Neural cell (in vitro differentiated cells): ENCODE measurements around the gene HIRIP3. TPM values are rescaled to one million over a fixed set of nuclear protein-coding genes. Genes with fewer than 3 reads are reported as not detected.

Experiments
- H2AFZ ChIP-seq: fragments of 200-600, 300-800 bp; sonication (generic), shearing (Covaris generic); 2 replicates; pipeline ENCODE4 v1.6.0; 2014; ENCODE audit warnings: low read depth, mild to moderate bottlenecking, antibody characterized with exemption, low read length, moderate library complexity
- H3F3A ChIP-seq: fragments of 200-600 bp; shearing (Covaris generic); 2 replicates; pipeline ENCODE4 v1.6.1; 2016; ENCODE audit warnings: mild to moderate bottlenecking, moderate library complexity, mixed read lengths, antibody characterized with exemption, low read length; ENCODE audit not compliant: insufficient read depth, poor library complexity, severe bottlenecking
- H3K27ac ChIP-seq: fragments of 200-600, 300-800 bp; sonication (generic), shearing (Covaris generic); 2 replicates; pipeline ENCODE4 v1.5.1; 2014; ENCODE audit warnings: mild to moderate bottlenecking, low read length, moderate library complexity
- H3K27me3 ChIP-seq: fragments of 300-800, 200-600 bp; sonication (generic), shearing (Covaris generic); 2 replicates; pipeline ENCODE4 v1.6.0; 2014; ENCODE audit warnings: mild to moderate bottlenecking, low read depth, low read length, moderate library complexity; ENCODE audit not compliant: insufficient read depth
- H3K36me3 ChIP-seq: fragments of 300-800, 200-600 bp; sonication (generic), shearing (Covaris generic); 2 replicates; pipeline ENCODE4 v1.5.1; 2014; ENCODE audit warnings: mild to moderate bottlenecking, antibody characterized with exemption, low read length, moderate library complexity; ENCODE audit not compliant: insufficient read depth
- H3K4me2 ChIP-seq: fragments of 300-800, 200-600 bp; sonication (generic), shearing (Covaris generic); 2 replicates; pipeline ENCODE4 v1.6.0; 2014; ENCODE audit warnings: mild to moderate bottlenecking, low read length
- H3K4me3 ChIP-seq: fragments of 300-800, 200-600 bp; sonication (generic), shearing (Covaris generic); 2 replicates; pipeline ENCODE4 v1.5.1; 2014; ENCODE audit warnings: mild to moderate bottlenecking, low read length, moderate library complexity
- H3K79me2 ChIP-seq: fragments of 200-600 bp; shearing (Covaris generic); replicated peaks from 2 replicates; pipeline ENCODE4 v1.6.0; 2014; ENCODE audit warnings: mild to moderate bottlenecking, low read length, moderate library complexity; ENCODE audit not compliant: insufficient read depth
- H3K9ac ChIP-seq: fragments of 300-800, 200-600 bp; sonication (generic), shearing (Covaris generic); 2 replicates; pipeline ENCODE4 v1.6.1; 2016; ENCODE audit warnings: mild to moderate bottlenecking, low read length, mixed read lengths
- H3K9me2 ChIP-seq: fragments of 200-600 bp; shearing (Covaris generic); 2 replicates; pipeline ENCODE4 v1.6.1; 2016; ENCODE audit warnings: mild to moderate bottlenecking, low read length, mixed read lengths; ENCODE audit not compliant: insufficient read depth
- H3K9me3 ChIP-seq: fragments of 200-600, 300-800 bp; sonication (generic), shearing (Covaris generic); 2 replicates; pipeline ENCODE4 v1.6.1; 2016; ENCODE audit warnings: mild to moderate bottlenecking, mixed run types, low read length, moderate library complexity, mixed read lengths
- H4K20me1 ChIP-seq: fragments of 200-600 bp; shearing (Covaris generic); 2 replicates; pipeline ENCODE4 v1.6.1; 2016; ENCODE audit warnings: mild to moderate bottlenecking, mixed run types; ENCODE audit not compliant: insufficient read depth
- CTCF ChIP-seq: fragments of 450-650 bp; IDR thresholded peaks from 2 replicates; pipeline ENCODE4 v1.5.1; 2014; ENCODE audit warnings: antibody characterized with exemption, mild to moderate bottlenecking, moderate library complexity; ENCODE audit not compliant: poor library complexity, severe bottlenecking
- EP300 ChIP-seq: fragments of 450-650 bp; conservative IDR thresholded peaks from 2 replicates; pipeline ENCODE4 v1.6.1; 2014; ENCODE audit warnings: antibody characterized with exemption, mild to moderate bottlenecking, moderate library complexity; ENCODE audit not compliant: poor library complexity, severe bottlenecking
- EZH2 ChIP-seq: fragments of 200-600, 300-800 bp; shearing (Covaris generic), sonication (generic); IDR thresholded peaks from 2 replicates; pipeline ENCODE4 v1.6.1; 2014; ENCODE audit warnings: antibody characterized with exemption, low read length, borderline replicate concordance, mild to moderate bottlenecking; ENCODE audit not compliant: insufficient read depth, poor library complexity, severe bottlenecking
- MXI1 ChIP-seq: fragments of 450-650 bp; conservative IDR thresholded peaks from 2 replicates; pipeline ENCODE4 v1.6.1; 2014; ENCODE audit warnings: antibody characterized with exemption, mild to moderate bottlenecking; ENCODE audit not compliant: poor library complexity, severe bottlenecking
- POLR2AphosphoS5 ChIP-seq: IDR thresholded peaks from 2 replicates; pipeline ENCODE4 v1.6.1; 2012
- RAD21 ChIP-seq: fragments of 450-650 bp; conservative IDR thresholded peaks from 2 replicates; pipeline ENCODE4 v1.6.1; 2014; ENCODE audit warnings: antibody characterized with exemption, mild to moderate bottlenecking, moderate library complexity
- REST ChIP-seq: IDR thresholded peaks from 2 replicates; pipeline ENCODE4 v1.6.1; 2012; ENCODE audit warnings: borderline replicate concordance
- SMC3 ChIP-seq: fragments of 450-650 bp; conservative IDR thresholded peaks from 2 replicates; pipeline ENCODE4 v1.6.1; 2014; ENCODE audit warnings: antibody characterized with exemption, mild to moderate bottlenecking, moderate library complexity; ENCODE audit not compliant: poor library complexity
- TAF1 ChIP-seq: IDR thresholded peaks from 2 replicates; pipeline ENCODE4 v1.6.1; 2012; ENCODE audit warnings: low read depth
- polyA plus RNA-seq: library from polyadenylated mRNA; depleted of rRNA; stranded (reverse); fragments of >200 nt; gene quantifications from 2 replicates; pipeline ENCODE4 v1.2.3, GENCODE V29; 2014

HIRIP3 gene
- polyA plus RNA-seq, 1 donor from 2014 or later = 51.2 TPM

GRCh38 chr16:30004811-30005242, 9.4 kb upstream of the HIRIP3 start:
- H3F3A ChIP-seq = no peaks in the 10 kb centered on the region
- no peaks in the 10 kb centered on the region for H3K79me2 ChIP-seq
- no peak overlapping the region for H3K4me2 ChIP-seq
- H4K20me1 ChIP-seq = no peaks in the 10 kb centered on the region
- no peaks in the 10 kb centered on the region for H3K9me2 ChIP-seq
- H3K27me3 ChIP-seq = no peaks in the 10 kb centered on the region
- H3K9ac ChIP-seq = no peak overlapping the region
- H3K36me3 ChIP-seq = no peaks in the 10 kb centered on the region
- no peak overlapping the region for H2AFZ ChIP-seq
- no peak overlapping the region for H3K27ac ChIP-seq
- H3K9me3 ChIP-seq = no peaks in the 10 kb centered on the region
- no peak overlapping the region for H3K4me3 ChIP-seq
- TF ChIP-seq POLR2AphosphoS5 = no peak
- TF ChIP-seq SMC3 = no peak
- no peak for TF ChIP-seq TAF1
- TF ChIP-seq RAD21 = no peak
- TF ChIP-seq REST = no peak
- TF ChIP-seq EP300 = no peak
- TF ChIP-seq EZH2 = no peak
- TF ChIP-seq MXI1 = no peak

GRCh38 chr16:30004424-30004776, 9.0 kb upstream of the HIRIP3 start:
- Histone ChIP-seq H2AFZ (no peak overlapping the region), H3K36me3 (no peaks in the 10 kb centered on the region), H3K9ac (no peak overlapping the region), H3K9me3 (no peaks in the 10 kb centered on the region), H3K4me2 (no peak overlapping the region), H3F3A (no peaks in the 10 kb centered on the region), H4K20me1 (no peaks in the 10 kb centered on the region), H3K4me3 (no peak overlapping the region), H3K9me2 (no peaks in the 10 kb centered on the region), H3K27me3 (no peaks in the 10 kb centered on the region), H3K27ac (no peak overlapping the region), H3K79me2 (no peaks in the 10 kb centered on the region)
- TF ChIP-seq EP300 (no peak), CTCF (no peak), TAF1 (no peak), REST (no peak), SMC3 (no peak), POLR2AphosphoS5 (no peak), MXI1 (no peak), EZH2 (no peak), RAD21 (no peak)
